Thyroid gland (tissue), 4 donors: ENCODE data around the gene PTPDC1. TPM values are rescaled to one million over a fixed set of nuclear protein-coding genes. Genes with fewer than 3 reads are reported as not detected.
A peak's percentile ranks its signal among the peaks of the same experiment; 100 is the strongest.

Experiments used
- DNase-seq, 2 donors: peaks; one replicate each; pipeline ENCODE4 v3.0.0-alpha.2; 2019
- H3K27ac ChIP-seq, 3 donors: fragments of 200-600 bp; sonication (generic); 1 replicate in 2 of 3; 2 replicates in 1 of 3; pipeline ENCODE4 v1.5.1; 2016 to 2019; ENCODE audit warnings: mild to moderate bottlenecking in 1 of 3, moderate library complexity in 1 of 3
- H3K27me3 ChIP-seq: fragments of 200-600 bp; sonication (generic); one replicate; pipeline ENCODE4 v1.5.1; 2019
- H3K36me3 ChIP-seq, 2 donors: fragments of 200-600 bp; sonication (generic); one replicate each; pipeline ENCODE4 v1.5.1; 2016 to 2019
- H3K4me1 ChIP-seq, 2 donors: fragments of 200-600 bp; sonication (generic); one replicate each; pipeline ENCODE4 v1.5.1; 2017 to 2019
- H3K4me3 ChIP-seq, 3 donors: fragments of 200-600 bp; sonication (generic); replicated peaks in 1 of 3; 1 replicate in 2 of 3; 2 replicates in 1 of 3; pipeline ENCODE4 v1.5.1; 2016; ENCODE audit warnings: mild to moderate bottlenecking in 1 of 3
- H3K9me3 ChIP-seq: fragments of 200-600 bp; sonication (generic); one replicate; pipeline ENCODE4 v1.5.1; 2017
- CTCF ChIP-seq, 6 experiments: fragments of 200-600 bp in 3 of 6; fragments of 450-650 bp in 3 of 6; sonication (generic) in 3 of 6; IDR thresholded peaks; one replicate each; pipeline ENCODE4 v1.5.1; 2016 to 2019; ENCODE audit warnings: antibody characterized with exemption in 6 of 6, mild to moderate bottlenecking in 2 of 6, inconsistent platforms in 1 of 6, moderate library complexity in 1 of 6
- POLR2A ChIP-seq, 2 donors: fragments of 450-650 bp; IDR thresholded peaks; one replicate each; pipeline ENCODE4 v1.6.1; 2017; ENCODE audit warnings: antibody characterized with exemption in 2 of 2, mild to moderate bottlenecking in 2 of 2, moderate library complexity in 1 of 2
- WGBS, 2 donors: methylation state at CpG; one replicate each; pipeline ENCODE4 v1.1.5; 2017; 5-methylcytosine and 5-hydroxymethylcytosine counted together
- intact Hi-C: fragments of 100-400 bp; cut with DNase I; formaldehyde crosslinking; loops from one replicate; pipeline ENCODE4 v1.15.1; 2023
- total RNA-seq, 4 donors: library from RNA; depleted of rRNA; stranded (reverse); fragments of >200 nt; gene quantifications; one replicate each; pipeline ENCODE4 v1.2.3, GENCODE V29; 2016

Gene PTPDC1
- total RNA-seq, 4 donors from 2014 or later = 7.5 to 25.2 (median 10.8) TPM

- TF ChIP-seq POLR2A (IDR thresholded peaks at IDR 0.05) (no peak), CTCF (IDR thresholded peaks at IDR 0.05) (no peak)
- Histone ChIP-seq H3K27me3 (no peaks in the 10 kb centered on the region), H3K4me3 (no peak overlapping the region), H3K9me3 (no peaks in the 10 kb centered on the region), H3K36me3 (no peaks in the 10 kb centered on the region), H3K4me1 (peaks cover 54 to 82% of the 10 kb centered on the region in 2 donors), H3K27ac (peak overlapping the region; percentile 74 to 90 (median 87))
- WGBS, 2 donors = 55 to 65% methylated on average over 4 of the region's 4 CpGs
- DNase-seq = no peak
- intact Hi-C loops = no loop called here
Observed at GRCh38 chr9:94140418-94140780, 56.1 kb downstream of the PTPDC1 start.

- no peaks in the 10 kb centered on the region for H3K9me3 ChIP-seq
- intact Hi-C loops = no loop called here
- peak overlapping the region; percentile 74 to 90 (median 87) for H3K27ac ChIP-seq
- no peak overlapping the region for H3K4me3 ChIP-seq
- no peaks in the 10 kb centered on the region for H3K36me3 ChIP-seq
- H3K27me3 ChIP-seq = no peaks in the 10 kb centered on the region
- 82 to 91% methylated on average over 12 to 13 of the region's 13 CpGs for WGBS, 2 donors
- TF ChIP-seq CTCF (IDR thresholded peaks at IDR 0.05) = no peak
- TF ChIP-seq POLR2A (IDR thresholded peaks at IDR 0.05) = no peak
- DNase-seq = no peak
- peaks cover 48 to 82% of the 10 kb centered on the region in 2 donors for H3K4me1 ChIP-seq
Observed at GRCh38 chr9:94140791-94141790, 56.8 kb downstream of the PTPDC1 start.

- TF ChIP-seq POLR2A (IDR thresholded peaks at IDR 0.05) = no peak
- TF ChIP-seq CTCF (IDR thresholded peaks at IDR 0.05) = no peak
- intact Hi-C loops = no loop called here
- no peak for DNase-seq
- whole genome bisulfite sequencing, 2 donors = 95% methylated on average over 5 of the region's 5 CpGs
- Histone ChIP-seq H3K36me3 (no peaks in the 10 kb centered on the region), H3K9me3 (no peaks in the 10 kb centered on the region), H3K4me3 (no peak overlapping the region), H3K4me1 (peaks cover 48 to 85% of the 10 kb centered on the region in 2 donors), H3K27ac (peak overlapping the region in 1 of 3 donors; percentile 90), H3K27me3 (no peaks in the 10 kb centered on the region)
Observed at GRCh38 chr9:94142353-94142752, 58.1 kb downstream of the PTPDC1 start.

- Histone ChIP-seq H3K4me3 (no peak overlapping the region), H3K27ac (peak overlapping the region; percentile 82 to 96 (median 92)), H3K36me3 (no peaks in the 10 kb centered on the region), H3K27me3 (no peaks in the 10 kb centered on the region), H3K9me3 (no peaks in the 10 kb centered on the region), H3K4me1 (peaks cover 41 to 68% of the 10 kb centered on the region in 2 donors)
- intact Hi-C loops = no loop called here
- TF ChIP-seq POLR2A (IDR thresholded peaks at IDR 0.05) = peak in 1 of 2 donors; percentile 28
- TF ChIP-seq CTCF (IDR thresholded peaks at IDR 0.05) = no peak
- 26 to 36% methylated on average over 2 of the region's 2 CpGs for WGBS, 2 donors
- peak; percentile 84 to 86 for DNase-seq
Observed at GRCh38 chr9:94144394-94144793, 60.1 kb downstream of the PTPDC1 start.

- intact Hi-C loops = no loop called here
- H3K4me1 ChIP-seq = peaks cover 28 to 61% of the 10 kb centered on the region in 2 donors
- no peaks in the 10 kb centered on the region for H3K27me3 ChIP-seq
- peak overlapping the region in 2 of 3 donors; percentile 88 to 96 for H3K27ac ChIP-seq
- no peaks in the 10 kb centered on the region for H3K36me3 ChIP-seq
- no peak for TF ChIP-seq CTCF (IDR thresholded peaks at IDR 0.05)
- TF ChIP-seq POLR2A (IDR thresholded peaks at IDR 0.05) = no peak
- H3K4me3 ChIP-seq = no peak overlapping the region
- 83 to 84% methylated on average over 5 of the region's 5 CpGs for WGBS, 2 donors
- DNase-seq = no peak
- no peaks in the 10 kb centered on the region for H3K9me3 ChIP-seq
Observed at GRCh38 chr9:94145640-94146039, 61.4 kb downstream of the PTPDC1 start.
